OCI-LY7 (cell line): ENCODE measurements around the gene THSD7A. TPM values are rescaled to one million over a fixed set of nuclear protein-coding genes. Genes with fewer than 3 reads are reported as not detected.
"Not testable (repeated sequence)": the region's sequence is repeated elsewhere in the genome, so short reads cannot be mapped to it uniquely, and the experiment has no call there.

Experiments used
- BruUV-seq: library from RNA; stranded (reverse); fragments of 400-500 nt; replicated peaks from 2 replicates; lab custom pipeline; 2021; lab: Mats Ljungman, UMichigan
- CTCF ChIA-PET: fragments of 300-600 bp; sonication (Branson Sonifier 250); formaldehyde crosslinking; loops from one replicate; lab custom pipeline; 2022; ENCODE audit warnings: antibody characterized with exemption; ENCODE audit not compliant: unreplicated experiment; lab: Charles Lee
- POLR2A ChIA-PET: fragments of 300-600 bp; sonication (Branson Sonifier 250); formaldehyde crosslinking; loops from one replicate; lab custom pipeline; 2022; ENCODE audit warnings: antibody characterized with exemption; lab: Charles Lee
- DNase-seq: peaks from one replicate; pipeline ENCODE4 v3.0.0-alpha.2; 2015; ENCODE audit warnings: low spot score
- H2AFZ ChIP-seq: fragments of 200-600 bp; sonication (generic), shearing (Covaris generic); 2 replicates; pipeline ENCODE4 v1.6.1; 2014; ENCODE audit warnings: mild to moderate bottlenecking, antibody characterized with exemption, low read length, moderate library complexity
- H3K27ac ChIP-seq: fragments of 200-600 bp; sonication (generic); 2 replicates; pipeline ENCODE4 v1.5.1; 2014; ENCODE audit warnings: mixed run types, low read depth, mild to moderate bottlenecking, moderate library complexity, low read length, inconsistent platforms; ENCODE audit not compliant: poor library complexity, severe bottlenecking
- H3K36me3 ChIP-seq: fragments of 200-600 bp; sonication (generic); 2 replicates; pipeline ENCODE4 v1.6.1; 2014; ENCODE audit warnings: mild to moderate bottlenecking, antibody characterized with exemption, low read length, moderate library complexity, mixed read lengths; ENCODE audit not compliant: insufficient read depth
- H3K4me1 ChIP-seq: fragments of 200-600 bp; sonication (generic); 2 replicates; pipeline ENCODE4 v1.5.1; 2014; ENCODE audit warnings: mild to moderate bottlenecking, low read length; ENCODE audit not compliant: insufficient read depth, poor library complexity, severe bottlenecking
- H3K4me2 ChIP-seq: fragments of 200-600 bp; sonication (generic); 2 replicates; pipeline ENCODE4 v1.6.1; 2014; ENCODE audit warnings: mild to moderate bottlenecking, low read length
- H3K4me3 ChIP-seq: fragments of 200-600 bp; sonication (generic); 2 replicates; pipeline ENCODE4 v1.5.1; 2014; ENCODE audit warnings: mild to moderate bottlenecking, low read depth, low read length; ENCODE audit not compliant: poor library complexity, severe bottlenecking
- H3K79me2 ChIP-seq: fragments of 200-600 bp; sonication (generic); 2 replicates; pipeline ENCODE4 v1.6.1; 2016; ENCODE audit warnings: low read depth, mild to moderate bottlenecking, low read length, moderate library complexity, mixed read lengths; ENCODE audit not compliant: insufficient read depth
- H3K9me2 ChIP-seq: fragments of 200-600 bp; sonication (generic); 2 replicates; pipeline ENCODE4 v1.6.1; 2016; ENCODE audit warnings: mild to moderate bottlenecking, low read length, mixed read lengths; ENCODE audit not compliant: insufficient read depth
- H3K9me3 ChIP-seq: fragments of 200-600 bp; sonication (generic); 2 replicates; pipeline ENCODE4 v1.6.1; 2014; ENCODE audit warnings: mild to moderate bottlenecking, mixed run types, low read length, mixed read lengths
- H4K20me1 ChIP-seq: fragments of 200-600 bp; sonication (generic); 2 replicates; pipeline ENCODE4 v1.6.1; 2014; ENCODE audit warnings: mild to moderate bottlenecking, antibody characterized with exemption, low read length, moderate library complexity, mixed read lengths; ENCODE audit not compliant: insufficient read depth
- EZH2phosphoT487 ChIP-seq: fragments of 200-600 bp; sonication (generic); IDR thresholded peaks from 2 replicates; pipeline ENCODE4 v1.6.1; 2018; ENCODE audit warnings: low read depth, borderline replicate concordance, mild to moderate bottlenecking, mixed run types, antibody characterized with exemption, low read length, moderate library complexity, mixed read lengths
- intact Hi-C: fragments of 100-400 bp; cut with micrococcal nuclease; formaldehyde crosslinking; loops from one replicate; pipeline ENCODE4 v1.10.0; 2022; ENCODE audit not compliant: unreplicated experiment
- total RNA-seq, 2 experiments: library from RNA; depleted of rRNA in 1 of 2; stranded (reverse); fragments of >200 nt in 1 of 2; shearing (Covaris generic) in 1 of 2; gene quantifications; 2 replicates each; pipeline ENCODE4 v1.2.3, GENCODE V29; 2014 to 2022
- TF ChIP-seq, protein P1 (sequence below): fragments of 200-600 bp; sonication (generic); conservative IDR thresholded peaks from 2 replicates; pipeline ENCODE4 v1.5.1; 2014; ENCODE audit warnings: mild to moderate bottlenecking, antibody characterized with exemption, low read length, moderate library complexity, mixed read lengths

Gene THSD7A
- total RNA-seq, 2 experiments from 2014 or later, result 0.13 TPM; not detected in 1

DNA sequence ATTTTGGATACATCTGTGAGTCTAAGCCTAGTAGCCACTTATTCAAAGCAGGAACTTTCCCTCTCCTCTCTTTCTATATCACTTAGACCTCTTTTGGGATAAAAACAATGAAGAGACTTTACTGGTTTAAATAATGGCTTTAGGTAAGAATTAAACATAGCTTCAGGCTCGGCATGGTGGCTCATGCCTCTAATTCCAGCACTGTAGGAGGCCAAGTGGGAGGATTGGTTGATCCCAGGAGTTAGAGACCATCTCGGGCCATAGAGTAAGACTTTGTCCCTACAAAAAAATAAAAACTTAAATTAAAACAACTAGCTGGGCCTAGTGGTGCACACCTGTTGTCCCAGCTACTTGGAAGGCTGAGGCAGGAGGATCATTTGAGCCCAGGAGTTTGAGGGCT, 304.3 kb downstream of the THSD7A start:
- Histone ChIP-seq H3K79me2 (no peaks in the 10 kb centered on the region), H3K9me3 (no peaks in the 10 kb centered on the region), H3K9me2 (no peaks in the 10 kb centered on the region), H2AFZ (no peak overlapping the region), H3K4me1 (no peaks in the 10 kb centered on the region), H3K27ac (no peak overlapping the region), H3K36me3 (no peaks in the 10 kb centered on the region), H4K20me1 (no peaks in the 10 kb centered on the region), H3K4me2 (no peak overlapping the region), H3K4me3 (no peak overlapping the region)
- intact Hi-C loops, result no loop called here
- no peak for DNase-seq
- POLR2A ChIA-PET, result no interaction called here
- BruUV-seq, result no TSS peak
- CTCF ChIA-PET, result no interaction called here
- no peak for TF ChIP-seq EZH2phosphoT487
- TF ChIP-seq, protein P1, sequence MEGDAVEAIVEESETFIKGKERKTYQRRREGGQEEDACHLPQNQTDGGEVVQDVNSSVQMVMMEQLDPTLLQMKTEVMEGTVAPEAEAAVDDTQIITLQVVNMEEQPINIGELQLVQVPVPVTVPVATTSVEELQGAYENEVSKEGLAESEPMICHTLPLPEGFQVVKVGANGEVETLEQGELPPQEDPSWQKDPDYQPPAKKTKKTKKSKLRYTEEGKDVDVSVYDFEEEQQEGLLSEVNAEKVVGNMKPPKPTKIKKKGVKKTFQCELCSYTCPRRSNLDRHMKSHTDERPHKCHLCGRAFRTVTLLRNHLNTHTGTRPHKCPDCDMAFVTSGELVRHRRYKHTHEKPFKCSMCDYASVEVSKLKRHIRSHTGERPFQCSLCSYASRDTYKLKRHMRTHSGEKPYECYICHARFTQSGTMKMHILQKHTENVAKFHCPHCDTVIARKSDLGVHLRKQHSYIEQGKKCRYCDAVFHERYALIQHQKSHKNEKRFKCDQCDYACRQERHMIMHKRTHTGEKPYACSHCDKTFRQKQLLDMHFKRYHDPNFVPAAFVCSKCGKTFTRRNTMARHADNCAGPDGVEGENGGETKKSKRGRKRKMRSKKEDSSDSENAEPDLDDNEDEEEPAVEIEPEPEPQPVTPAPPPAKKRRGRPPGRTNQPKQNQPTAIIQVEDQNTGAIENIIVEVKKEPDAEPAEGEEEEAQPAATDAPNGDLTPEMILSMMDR, result no peak

DNA sequence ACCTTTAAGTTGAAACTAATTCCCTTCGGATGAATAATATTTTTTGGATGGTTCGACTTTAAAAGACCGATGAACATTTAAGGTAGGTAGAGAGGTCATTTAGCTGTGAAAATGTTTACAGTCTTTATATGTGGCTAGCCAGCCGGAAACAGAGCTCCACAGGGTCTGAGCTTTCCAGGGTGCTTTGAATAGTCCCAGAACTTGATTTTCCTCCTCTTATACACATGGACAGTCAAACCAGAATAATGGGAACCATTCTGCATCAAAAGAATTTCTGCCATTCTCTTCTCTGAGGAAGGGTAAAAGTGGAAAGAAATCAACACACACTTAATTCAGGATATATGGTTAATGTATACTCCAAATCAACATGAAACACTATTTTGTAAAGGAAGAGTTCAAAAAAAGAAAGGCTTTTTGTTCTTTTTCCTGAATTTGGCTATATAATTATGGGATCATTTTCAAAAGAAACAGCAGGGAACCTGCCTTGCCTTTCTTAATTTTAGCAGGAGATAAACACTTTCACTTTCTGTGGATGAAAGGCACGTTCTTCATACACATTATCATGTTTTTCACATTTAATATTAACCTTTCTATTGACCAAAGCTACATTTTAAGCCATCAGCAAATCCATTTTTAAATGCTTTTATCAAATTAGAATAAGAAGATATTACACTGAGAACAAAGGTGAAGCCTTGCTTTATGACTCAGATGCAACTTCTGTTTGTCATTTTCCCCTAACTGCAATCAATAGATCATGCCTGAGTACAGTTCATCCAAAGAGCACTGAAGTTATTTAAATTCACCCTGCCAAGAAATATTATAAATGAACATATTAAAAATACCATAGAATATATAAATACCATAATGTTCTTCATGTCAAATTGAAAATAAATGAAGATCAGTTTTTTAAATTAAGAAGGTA, 307.3 kb downstream of the THSD7A start:
- H3K4me1 ChIP-seq, result no peaks in the 10 kb centered on the region
- DNase-seq, result no peak
- H3K4me3 ChIP-seq, result no peak overlapping the region
- H3K9me2 ChIP-seq, result no peaks in the 10 kb centered on the region
- no peaks in the 10 kb centered on the region for H3K36me3 ChIP-seq
- no peaks in the 10 kb centered on the region for H3K9me3 ChIP-seq
- peak overlapping the region; percentile 26; the same call in 1 of the 2 replicates for H3K4me2 ChIP-seq
- no peaks in the 10 kb centered on the region for H4K20me1 ChIP-seq
- BruUV-seq, result no TSS peak
- intact Hi-C loops, result no loop called here
- TF ChIP-seq, protein P1, result no peak
- no peak for TF ChIP-seq EZH2phosphoT487
- POLR2A ChIA-PET, result no interaction called here
- no peaks in the 10 kb centered on the region for H3K79me2 ChIP-seq
- H3K27ac ChIP-seq, result no peak overlapping the region
- CTCF ChIA-PET, result no interaction called here
- H2AFZ ChIP-seq, result peak overlapping the region; percentile 9; the same call in 1 of the 2 replicates

DNA sequence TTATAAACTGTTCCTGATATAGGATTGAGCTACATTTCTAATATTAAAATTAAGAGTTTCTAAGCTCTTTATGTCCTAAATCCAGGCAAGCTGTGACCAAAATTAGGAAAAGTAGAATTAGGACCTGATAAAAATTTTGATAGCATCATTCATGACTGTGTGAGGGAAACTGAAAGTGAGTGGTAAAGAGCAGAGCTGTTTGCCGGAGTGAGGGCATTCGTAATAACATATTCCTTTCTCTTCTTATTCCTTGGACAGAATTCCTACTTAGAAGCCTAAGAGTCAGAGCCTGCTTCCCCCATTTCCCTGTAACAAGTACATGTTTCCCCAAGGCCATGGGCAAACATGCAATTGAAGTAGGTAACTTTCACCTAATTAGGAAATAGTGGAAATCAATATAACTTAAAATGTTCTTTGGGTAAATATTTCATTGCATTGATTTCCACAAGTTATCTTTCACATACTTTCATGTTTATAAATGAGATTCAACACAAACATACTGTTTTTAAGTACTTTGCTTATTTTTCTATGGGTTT, 310.0 kb downstream of the THSD7A start:
- H3K4me1 ChIP-seq, CTCF ChIA-PET, H2AFZ ChIP-seq, POLR2A ChIA-PET, H3K4me3 ChIP-seq, intact Hi-C loops, H3K9me2 ChIP-seq, H3K4me2 ChIP-seq, H3K27ac ChIP-seq, H3K36me3 ChIP-seq, H3K79me2 ChIP-seq, H3K9me3 ChIP-seq, DNase-seq, H4K20me1 ChIP-seq, BruUV-seq: not testable (repeated sequence)
